NOMO-1 (cell line): ENCODE results near the gene PTGR1.
"Not testable (repeated sequence)": the region's sequence is repeated elsewhere in the genome, so short reads cannot be mapped to it uniquely, and the experiment has no call there.

ENCODE experiments used
- DNase-seq, 2 experiments: peaks; one replicate each; lab custom pipeline; 2025; ENCODE audit not compliant: unreplicated experiment in 2 of 2; lab: John Stamatoyannopoulos, UW

The PTGR1 gene

DNA sequence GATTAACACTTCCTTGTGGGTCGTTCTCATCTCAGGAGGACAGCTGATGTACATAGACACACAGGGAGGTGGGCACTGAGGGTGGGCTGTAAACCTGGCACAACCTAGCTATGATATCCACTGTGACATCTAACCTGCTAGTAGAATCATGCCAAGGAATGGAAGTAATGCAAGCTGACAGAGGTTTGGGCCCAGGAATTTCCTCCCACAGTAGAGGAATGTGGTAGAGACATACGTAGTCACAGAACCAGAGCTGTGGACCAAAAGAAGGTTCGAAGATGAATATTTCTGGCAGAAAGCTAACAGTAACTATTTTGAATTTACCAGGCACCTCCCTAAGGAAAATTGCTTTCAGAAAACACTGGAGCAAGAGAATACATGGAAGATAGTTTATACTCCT, 16.5 kb upstream of the PTGR1 start:
- no peak for DNase-seq

DNA sequence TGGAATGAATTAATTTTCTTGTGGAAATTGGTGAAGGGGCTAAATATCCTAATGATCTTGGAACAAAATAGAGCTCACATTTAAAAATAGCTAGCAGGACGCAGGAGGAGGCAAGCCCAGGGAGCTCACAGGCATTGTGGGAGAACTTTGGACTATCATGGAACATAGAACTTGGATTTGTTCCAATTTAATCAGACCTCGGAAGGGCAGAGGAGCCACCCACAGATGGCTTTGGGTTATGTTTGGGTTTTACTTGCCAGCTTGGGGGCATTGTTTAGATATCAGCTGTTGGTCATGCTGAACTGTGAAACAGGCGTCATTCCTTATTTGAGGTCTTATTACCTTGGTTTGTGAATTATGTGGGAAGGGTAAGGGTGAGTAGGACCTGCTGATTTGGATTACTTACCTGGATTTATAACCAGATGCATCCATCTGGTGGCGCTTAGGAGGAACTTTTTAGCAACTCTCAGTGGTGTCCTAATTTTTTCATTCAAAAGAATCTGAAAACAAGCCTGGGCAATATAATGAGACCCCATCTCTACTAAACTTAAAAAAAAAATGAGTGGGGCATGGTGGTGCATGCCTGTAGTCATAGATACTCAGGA, 14.1 kb upstream of the PTGR1 start:
- DNase-seq: no peak

DNA sequence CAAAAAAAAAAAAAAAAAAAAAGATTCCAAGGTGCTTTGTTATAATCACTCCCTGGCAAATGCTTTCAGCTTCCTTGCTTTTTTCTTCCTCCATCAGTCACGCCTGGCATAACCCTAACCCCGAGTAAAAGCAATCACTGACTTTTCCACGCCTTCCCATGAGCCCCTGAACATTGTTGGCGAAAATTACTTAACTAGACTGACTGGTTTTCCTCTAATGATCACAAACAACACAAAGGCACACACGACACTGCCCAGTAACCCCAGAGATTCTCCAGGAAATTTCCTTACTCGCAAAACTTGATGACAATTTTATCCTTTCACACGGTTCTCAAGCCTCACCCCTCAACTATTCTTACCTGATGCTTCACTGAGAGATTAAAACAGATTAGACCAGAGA, 11.4 kb upstream of the PTGR1 start:
- no peak for DNase-seq

DNA sequence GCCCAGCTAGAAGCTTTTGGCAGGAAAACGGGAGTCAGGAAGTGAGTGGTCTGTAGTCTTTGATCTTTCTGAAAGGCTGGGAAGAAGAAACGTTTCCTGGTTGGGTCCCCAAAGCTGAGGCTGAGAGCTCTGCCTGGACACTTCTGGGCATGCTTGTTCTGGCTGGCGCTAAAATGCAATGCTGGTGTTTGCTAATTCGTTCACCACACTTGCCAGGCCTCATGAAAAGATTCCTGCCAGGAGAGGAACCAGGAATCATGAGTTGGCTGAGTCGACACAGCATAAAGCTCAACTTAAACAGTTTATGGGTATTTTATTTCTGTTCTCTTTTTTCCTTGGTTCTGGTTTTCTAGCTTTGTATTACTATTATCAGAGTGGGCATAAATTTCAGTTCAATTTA, 10.7 kb upstream of the PTGR1 start:
- DNase-seq: no peak

DNA sequence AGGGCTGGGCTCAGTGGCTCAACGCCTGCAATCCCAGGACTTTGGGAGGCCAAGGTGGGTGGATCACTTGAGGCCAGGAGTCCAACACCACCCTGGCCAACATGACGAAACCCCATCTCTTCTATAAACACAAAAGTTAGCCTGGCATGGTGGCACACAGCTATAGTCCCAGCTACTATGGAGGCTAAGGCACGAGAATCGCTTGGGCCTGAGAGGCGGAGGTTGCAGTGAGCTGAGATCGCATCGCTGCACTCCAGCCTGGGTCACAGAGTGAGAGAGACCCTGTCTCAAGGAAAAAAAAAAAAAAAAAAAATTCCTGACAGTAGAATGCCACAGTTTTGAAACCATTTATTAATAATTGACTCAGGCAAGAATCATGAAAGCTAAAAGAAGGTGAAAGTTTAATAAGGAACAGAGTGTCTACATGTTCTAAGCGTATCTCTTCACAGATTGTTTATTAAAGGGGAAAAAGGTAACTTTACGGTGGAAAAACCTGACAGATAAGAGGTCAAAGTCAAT, 5.7 kb upstream of the PTGR1 start:
- DNase-seq: no peak

DNA sequence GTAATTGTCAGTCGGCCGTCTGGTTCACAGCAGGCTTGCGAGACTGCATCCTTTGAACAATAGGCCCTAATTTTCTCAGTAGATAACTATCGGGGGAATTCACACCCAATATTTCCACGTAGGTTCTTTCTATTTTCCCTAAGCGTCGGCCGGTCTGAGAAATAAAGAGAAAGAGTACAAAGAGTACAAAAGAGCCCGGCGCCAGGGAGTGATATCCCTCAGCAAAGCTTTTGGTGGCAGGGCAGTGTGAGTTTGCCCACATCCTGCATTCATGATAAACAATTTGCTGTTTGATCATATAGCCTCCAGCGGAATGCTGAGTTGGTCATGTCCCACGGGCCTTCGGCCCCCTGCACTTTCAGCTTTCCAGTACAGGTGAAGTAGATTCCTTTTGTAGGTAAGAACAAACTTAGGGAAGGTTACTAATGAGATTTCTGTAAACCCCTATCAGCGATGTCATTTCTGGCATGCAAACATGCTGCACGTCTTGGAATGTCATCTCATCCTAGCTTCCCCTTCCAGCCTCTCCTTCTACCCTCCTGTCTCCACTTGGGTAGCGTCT, 4.7 kb upstream of the PTGR1 start:
- DNase-seq: no peak

DNA sequence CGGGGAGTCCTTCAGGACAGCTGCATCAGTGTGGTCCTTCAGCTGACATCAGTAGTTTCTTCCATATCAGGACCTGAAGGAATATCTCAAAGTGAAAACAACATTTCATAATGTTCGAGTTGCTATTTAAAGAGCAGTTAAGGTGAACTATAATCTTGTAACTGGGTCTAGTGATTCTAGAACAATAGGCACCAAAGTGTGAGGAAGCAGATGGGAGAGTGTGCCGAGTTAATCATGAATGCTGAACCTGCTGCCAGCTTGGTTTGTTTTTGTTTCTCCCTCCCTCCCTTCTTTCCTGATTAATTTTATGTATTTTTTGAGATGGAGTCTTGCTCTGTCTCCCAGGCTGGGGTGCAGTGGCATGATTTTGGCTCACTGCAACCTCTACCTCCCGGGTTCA, 3.6 kb upstream of the PTGR1 start:
- no peak for DNase-seq

DNA sequence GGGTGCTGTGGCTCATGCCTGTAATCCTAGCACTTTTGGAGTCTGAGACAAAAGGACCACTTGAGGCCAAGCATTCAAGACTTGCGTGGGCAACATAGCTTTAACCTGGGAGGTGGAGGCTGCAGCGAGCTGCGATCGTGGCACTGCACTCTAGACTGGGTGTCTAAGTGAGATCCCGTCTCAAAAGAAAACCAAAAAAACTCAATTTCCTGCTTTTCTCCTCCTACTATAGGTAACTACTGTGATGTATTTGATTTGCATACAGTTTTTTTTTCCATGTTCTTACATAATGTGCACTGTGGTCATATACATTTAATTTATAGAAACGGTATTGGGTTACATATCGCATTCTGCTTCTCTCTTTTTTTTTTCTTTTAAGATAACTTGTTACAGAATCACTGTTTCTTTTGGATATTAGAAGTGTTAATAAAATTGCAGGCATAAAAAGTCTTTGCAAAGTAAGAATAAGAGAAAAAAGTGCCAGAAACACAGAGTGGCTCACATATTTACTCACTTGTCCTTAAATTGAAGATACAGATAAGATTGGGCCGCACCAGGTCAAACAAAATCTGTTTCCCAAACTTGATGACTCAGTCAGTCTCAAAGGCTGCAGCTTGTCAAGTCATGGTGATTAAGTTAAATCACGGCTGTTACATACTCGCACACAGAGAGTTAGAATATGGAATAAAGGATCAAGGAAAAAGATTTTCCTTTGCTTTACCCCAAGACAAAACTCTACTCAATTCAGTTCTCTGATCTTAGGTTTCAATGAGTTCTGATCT, 2.0 kb upstream of the PTGR1 start:
- DNase-seq: no peak

DNA sequence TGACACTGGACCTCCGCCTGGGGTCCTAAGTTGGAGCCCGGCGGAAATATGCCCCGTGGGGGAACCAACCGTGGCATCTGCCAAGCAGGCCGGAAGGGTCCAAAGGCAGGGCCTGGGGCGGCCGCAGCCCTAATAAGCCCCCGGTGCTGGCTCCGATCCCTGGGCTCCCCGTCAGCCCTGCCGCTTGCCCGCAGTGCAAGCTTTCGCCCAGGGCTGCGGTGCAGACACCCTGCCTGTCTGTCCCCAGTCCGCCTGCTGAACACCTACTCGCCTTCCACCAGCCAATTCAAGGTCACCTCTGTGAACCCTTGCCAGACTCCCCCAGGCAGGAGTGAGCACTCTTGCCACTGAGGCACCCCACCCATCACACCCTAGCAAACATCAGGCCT, 502 bp upstream of the PTGR1 start:
- no peak for DNase-seq

DNA sequence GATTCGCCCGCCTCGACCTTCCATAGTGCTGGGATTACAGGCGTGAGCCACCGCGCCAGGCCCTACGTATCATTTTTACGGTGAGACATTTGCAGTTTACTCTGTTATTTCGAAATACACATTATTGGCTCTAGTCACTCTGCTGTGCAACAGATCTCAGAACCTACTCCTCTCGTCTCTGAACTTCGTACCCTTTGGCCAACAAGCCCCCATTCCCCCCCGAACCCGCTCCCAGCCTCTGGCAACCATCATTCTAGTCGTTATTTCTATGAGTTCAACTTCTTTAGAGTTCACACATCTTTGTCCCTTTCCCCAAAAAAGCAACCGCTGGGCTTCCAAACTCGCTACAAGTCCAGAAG, 735 bp downstream of the PTGR1 start:
- DNase-seq: peak in 1 of 2 experiments; percentile 25

DNA sequence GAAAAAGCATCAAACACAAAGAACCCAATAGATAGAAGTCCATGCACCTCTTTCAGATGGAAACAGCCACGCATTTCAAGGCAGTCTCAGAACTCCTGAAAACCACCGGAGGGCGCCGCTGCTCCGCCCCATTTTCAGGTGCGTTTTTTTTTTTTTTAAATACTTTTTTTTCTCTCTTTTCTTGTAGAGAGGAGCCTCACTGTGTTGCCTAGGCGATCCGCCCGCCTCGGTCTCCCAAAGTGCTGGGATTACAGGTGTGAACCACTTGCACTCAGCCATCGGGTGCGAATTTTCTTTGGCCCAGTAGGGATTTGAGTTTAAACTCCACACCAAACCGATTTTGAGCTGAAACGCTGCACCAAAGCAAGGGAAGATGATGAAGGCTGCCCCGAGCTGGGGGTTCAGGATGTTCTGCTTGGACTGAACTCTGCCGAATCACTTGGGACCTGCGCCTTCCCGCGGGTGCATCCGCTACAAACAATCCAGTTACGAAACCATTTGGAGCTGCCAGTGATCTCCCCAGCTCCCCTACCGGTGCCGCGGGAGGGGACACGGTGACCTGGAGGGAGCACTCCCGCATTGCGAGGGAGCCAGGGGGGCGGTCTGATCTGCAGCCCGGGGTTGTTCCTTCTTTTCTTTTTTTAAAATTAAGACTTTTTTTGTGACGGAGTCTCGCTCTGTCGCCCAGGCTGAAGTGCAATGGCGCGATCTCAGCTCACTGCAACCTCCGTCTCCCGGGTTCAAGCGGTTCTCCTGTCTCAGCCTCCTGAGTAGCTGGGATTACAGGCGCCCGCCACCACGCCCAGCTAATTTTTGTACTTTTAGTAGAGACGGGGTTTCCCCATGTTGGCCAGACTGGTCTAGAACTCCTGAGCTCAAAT, 1.4 kb downstream of the PTGR1 start:
- peak; percentile 31 to 52 for DNase-seq

DNA sequence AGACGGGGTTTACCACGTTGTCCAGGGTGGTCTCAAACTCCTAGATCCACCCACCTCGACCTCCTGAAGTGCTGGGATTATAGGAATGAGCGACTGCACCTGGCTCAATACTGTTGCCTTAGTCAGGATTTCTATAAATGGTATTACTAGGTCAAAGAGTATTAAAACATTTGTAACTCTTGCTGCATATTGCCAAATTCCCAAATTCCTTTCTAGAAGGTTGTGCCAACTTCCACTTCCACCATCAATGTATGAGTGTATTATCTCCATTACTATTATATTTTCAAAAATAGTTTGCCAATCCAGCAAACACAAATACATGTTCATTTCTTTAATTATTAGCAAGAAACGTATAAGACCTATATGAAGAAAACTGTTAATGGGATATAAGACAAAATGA, 10.6 kb downstream of the PTGR1 start:
- DNase-seq: no peak

DNA sequence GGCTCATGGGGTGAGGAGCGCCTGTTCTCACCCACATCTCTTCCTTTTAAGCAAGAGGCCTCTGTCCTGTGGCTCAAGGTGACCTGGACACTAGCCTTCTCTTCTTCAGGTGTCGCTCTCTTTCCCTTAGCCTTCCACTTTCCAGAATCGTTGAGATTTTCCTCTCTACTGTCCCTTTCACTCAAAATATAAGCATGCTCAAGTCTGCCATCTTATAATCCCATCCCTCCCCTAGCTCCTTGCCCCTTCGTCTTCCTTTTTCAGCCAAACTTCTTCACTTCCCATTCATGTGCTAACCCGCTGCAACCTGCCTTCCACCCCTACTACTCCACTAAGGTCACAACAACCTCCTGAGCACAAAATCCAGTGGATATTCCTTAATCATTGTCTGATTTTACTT, 13.1 kb downstream of the PTGR1 start:
- no peak for DNase-seq

DNA sequence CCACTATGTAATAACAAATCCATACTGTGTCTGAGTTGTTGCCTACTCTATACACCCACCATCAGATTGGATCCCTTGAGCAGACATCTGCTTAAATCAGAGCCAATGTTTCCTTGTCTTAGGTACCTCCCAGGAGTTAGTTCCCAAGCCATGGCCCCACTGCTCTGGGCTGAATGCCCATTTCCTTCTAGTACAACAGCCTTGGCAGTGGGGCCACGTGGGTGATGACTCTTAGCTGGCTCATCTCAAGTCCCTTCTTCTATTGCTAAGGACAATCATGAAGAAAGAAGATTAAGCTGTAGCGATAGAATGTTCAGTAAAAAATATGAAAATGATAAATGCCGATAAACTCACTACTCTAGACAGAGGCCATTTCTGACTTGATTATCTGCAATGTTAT, 16.6 kb downstream of the PTGR1 start:
- no peak for DNase-seq

DNA sequence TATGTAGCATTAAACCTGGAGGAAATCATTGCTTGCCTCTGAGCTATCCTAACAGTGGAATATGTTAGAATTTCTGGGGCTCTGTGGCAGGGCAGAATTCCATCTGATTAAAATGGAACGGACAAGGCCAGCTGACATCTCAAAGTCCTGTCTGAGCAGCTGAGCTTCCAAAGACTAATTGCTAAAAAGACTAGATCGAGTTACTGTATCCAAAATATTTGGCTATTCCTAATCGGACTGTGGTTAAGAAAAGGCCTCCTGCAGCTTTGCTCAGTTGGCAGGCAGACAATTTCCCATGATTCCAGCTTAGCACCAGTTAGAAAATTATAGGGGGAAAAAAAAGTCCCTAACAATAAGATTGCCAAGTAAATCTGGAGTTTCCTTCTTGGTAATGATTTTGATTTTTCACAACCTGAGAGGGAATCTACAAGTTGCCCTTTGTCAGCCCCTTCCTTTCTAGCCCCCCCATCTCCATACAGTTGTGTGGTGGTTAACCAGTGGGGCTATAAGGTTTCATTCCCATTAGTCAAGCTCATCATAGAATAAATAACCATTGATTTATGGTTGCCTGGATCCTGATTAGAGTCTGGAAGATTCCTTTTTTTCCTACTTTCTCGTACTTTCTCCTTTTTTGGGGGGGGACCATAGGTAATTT, 26.4 kb downstream of the PTGR1 start:
- no peak for DNase-seq

DNA sequence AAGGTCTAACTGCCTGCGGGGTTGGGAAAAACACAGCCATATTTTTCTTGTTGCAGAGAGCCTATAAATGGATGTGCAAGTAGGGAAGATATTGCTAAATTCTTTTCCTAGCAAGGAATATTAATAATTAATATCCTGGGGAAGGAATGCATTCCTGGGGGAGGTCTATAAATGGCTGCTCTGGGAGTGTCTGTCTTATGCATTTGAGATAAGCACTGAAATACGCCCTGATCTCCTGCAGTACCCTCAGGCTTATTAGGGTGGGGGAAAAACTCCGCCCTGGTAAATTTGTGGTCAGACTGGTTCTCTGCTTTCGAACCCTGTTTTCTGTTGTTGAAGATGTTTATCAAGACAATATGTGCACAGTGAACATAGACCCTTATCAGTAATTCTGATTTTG, 31.3 kb downstream of the PTGR1 start:
- DNase-seq: not testable (repeated sequence)

DNA sequence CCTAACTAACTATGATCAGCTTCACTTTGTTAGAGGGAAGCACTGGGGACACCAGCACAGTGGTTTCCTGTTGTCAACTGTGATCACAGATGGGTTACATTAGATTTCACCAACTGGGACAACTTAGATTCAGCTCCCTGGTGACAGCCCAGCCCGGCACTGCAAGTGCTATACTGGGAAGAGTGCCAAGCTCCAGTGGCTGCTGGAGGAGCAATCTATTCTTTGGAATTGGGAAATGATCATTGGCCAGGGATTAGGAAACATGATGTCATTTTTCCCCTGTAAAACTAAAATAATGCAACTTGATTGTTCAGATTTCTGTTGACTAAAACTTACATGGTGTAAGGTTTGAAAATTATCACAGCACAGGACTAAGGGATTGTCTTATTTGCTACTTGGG, 33.2 kb downstream of the PTGR1 start:
- DNase-seq: no peak

DNA sequence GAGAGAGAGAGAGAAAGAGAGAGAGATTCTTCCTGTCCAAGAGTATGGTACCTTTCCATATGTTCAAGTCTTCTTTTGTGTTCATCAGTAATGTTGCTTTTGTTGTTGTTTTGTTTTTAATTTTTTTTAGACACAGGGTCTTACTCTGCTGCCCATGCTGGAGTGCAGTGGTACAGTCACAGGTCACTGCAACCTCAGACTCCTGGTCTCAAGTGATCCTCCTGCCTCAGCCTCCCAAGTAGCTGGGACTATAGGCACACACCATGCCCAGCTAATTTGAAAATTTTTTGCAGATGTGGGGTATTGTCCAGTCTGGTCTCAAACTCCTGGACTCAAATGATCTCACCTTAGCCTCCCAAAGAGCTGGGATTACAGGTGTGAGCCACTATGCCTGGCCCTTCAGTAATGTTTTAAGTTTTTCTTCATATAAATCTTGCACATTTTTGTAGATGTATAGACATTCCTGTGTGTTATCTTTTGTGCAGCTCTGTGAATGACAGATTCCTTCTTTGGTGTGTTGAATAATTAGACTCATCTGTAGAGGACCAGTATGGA, 38.2 kb downstream of the PTGR1 start:
- no peak for DNase-seq

DNA sequence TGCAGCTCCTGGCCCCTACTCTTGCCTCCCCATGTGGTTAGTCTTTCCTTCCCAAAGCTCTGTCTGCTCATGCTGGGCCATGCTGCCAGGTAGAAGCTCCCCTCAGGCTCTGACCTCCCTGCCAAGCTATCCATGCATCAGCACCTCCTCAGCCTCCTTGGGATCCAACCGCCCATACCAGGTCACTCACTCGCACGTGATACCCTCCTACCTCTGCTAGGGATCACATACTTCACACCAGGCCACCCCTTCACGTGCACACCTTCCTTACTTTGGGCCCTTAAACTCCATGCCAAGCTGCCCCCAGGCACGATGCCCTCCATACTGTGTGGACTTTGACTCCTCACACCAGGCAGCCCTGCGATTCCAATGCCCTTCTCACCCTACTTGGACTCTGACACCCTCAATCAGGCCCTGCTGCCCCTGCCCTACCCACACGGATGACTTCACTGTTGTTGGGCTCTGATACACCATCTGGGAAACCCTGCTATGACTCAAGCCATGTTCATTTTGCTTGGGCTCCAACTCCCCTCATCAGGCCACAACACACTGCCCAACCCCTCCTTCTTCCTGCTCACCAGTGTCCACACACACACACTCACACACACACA, 40.3 kb downstream of the PTGR1 start:
- no peak for DNase-seq

DNA sequence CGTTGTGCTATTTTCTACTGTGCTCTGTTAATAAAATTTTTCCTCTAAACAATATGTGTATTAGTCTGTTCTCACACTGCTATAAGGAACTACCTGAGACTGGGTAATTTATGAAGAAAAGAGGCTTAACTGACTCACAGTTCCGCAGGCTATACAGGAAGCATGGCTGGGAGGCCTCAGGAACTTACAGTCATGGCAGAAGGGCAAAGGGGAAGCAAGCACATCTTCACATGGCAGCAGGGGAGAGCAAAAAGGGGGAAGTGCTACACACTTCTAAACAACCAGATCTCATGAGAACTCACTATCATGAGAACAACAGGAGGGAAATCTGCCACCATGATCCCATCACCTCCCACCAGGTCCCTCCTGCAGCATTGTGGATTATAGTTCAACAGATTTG, 44.0 kb downstream of the PTGR1 start:
- DNase-seq: not testable (repeated sequence)
